Transverse colon (tissue), 1 donor: ENCODE data around the gene CREB5.

Experiments
- EP300 ChIP-seq: sonication (generic); formaldehyde crosslinking; IDR thresholded peaks from one replicate; pipeline ENCODE4 v1.6.1; 2017; ENCODE audit warnings: antibody characterized with exemption, low read depth
- POLR2A ChIP-seq: fragments of 450-650 bp; IDR thresholded peaks from one replicate; pipeline ENCODE4 v1.6.1; 2016; ENCODE audit warnings: antibody characterized with exemption, mild to moderate bottlenecking, moderate library complexity

DNA sequence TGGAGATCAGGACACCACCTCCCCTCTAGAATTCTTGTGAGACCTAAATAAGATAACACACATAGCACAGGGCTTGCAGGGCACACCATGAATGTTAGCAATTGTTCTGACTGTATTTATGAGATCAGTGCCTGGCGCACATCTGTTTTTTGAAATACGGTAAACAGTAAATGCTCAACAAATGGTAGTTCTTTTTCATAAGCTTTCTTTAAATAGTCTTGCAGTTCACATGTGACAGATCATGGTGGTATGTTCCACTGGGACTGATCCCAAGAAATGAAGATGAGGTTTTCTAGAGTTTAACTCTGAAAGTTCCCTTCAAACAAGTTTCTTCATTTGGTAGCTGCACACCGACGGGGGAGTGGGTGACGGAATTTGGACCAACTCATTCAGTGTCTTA is 34.8 kb downstream of the CREB5 start:
- TF ChIP-seq POLR2A: no peak
- TF ChIP-seq EP300: no peak
